NCI-H2171 (cell line): Measurements from ENCODE around the gene SPATA1.
"Not testable (repeated sequence)": the region's sequence is repeated elsewhere in the genome, so short reads cannot be mapped to it uniquely, and the experiment has no call there.

Source experiments
- DNase-seq: peaks from one replicate; lab custom pipeline; 2025; lab: John Stamatoyannopoulos, UW

Gene SPATA1

GRCh38 chr1:84594959-84595358, 88.8 kb downstream of the SPATA1 start:
- DNase-seq = not testable (repeated sequence)

GRCh38 chr1:84597011-84597410, 90.8 kb downstream of the SPATA1 start:
- no peak for DNase-seq

GRCh38 chr1:84598418-84598817, 92.2 kb downstream of the SPATA1 start:
- no peak for DNase-seq

- DNase-seq = no peak
These were observed 92.9 kb downstream of the SPATA1 start for GRCh38 chr1:84598846-84599741.

GRCh38 chr1:84600796-84601195, 94.6 kb downstream of the SPATA1 start:
- no peak for DNase-seq

GRCh38 chr1:84603223-84603622, 97.0 kb downstream of the SPATA1 start:
- DNase-seq = no peak

- DNase-seq = no peak
These were observed 98.0 kb downstream of the SPATA1 start for GRCh38 chr1:84603941-84604830.

- DNase-seq = no peak
These were observed 99.0 kb downstream of the SPATA1 start for GRCh38 chr1:84605157-84605556.

GRCh38 chr1:84606977-84607376, 100.8 kb downstream of the SPATA1 start:
- DNase-seq = no peak

- DNase-seq = no peak
These were observed 104.9 kb downstream of the SPATA1 start for GRCh38 chr1:84611091-84611490.

GRCh38 chr1:84611796-84612195, 105.6 kb downstream of the SPATA1 start:
- no peak for DNase-seq

GRCh38 chr1:84613026-84613425, 106.8 kb downstream of the SPATA1 start:
- DNase-seq = no peak

GRCh38 chr1:84613887-84614286, 107.7 kb downstream of the SPATA1 start:
- no peak for DNase-seq

- no peak for DNase-seq
These were observed 109.6 kb downstream of the SPATA1 start for GRCh38 chr1:84615790-84616189.
